GM08714 (cell line): ENCODE results near the gene CDH23.

ENCODE experiments used
- H3K4me3 ChIP-seq: fragments of 200-500 bp; sonication (Bioruptor generic); 2 replicates; pipeline ENCODE4 v1.5.1; 2014; ENCODE audit warnings: mild to moderate bottlenecking, low read length, inconsistent platforms
- ZNF274 ChIP-seq: IDR thresholded peaks from 2 replicates; pipeline ENCODE4 v1.6.1; 2012; ENCODE audit warnings: mild to moderate bottlenecking, low read depth, low read length

The CDH23 gene

DNA sequence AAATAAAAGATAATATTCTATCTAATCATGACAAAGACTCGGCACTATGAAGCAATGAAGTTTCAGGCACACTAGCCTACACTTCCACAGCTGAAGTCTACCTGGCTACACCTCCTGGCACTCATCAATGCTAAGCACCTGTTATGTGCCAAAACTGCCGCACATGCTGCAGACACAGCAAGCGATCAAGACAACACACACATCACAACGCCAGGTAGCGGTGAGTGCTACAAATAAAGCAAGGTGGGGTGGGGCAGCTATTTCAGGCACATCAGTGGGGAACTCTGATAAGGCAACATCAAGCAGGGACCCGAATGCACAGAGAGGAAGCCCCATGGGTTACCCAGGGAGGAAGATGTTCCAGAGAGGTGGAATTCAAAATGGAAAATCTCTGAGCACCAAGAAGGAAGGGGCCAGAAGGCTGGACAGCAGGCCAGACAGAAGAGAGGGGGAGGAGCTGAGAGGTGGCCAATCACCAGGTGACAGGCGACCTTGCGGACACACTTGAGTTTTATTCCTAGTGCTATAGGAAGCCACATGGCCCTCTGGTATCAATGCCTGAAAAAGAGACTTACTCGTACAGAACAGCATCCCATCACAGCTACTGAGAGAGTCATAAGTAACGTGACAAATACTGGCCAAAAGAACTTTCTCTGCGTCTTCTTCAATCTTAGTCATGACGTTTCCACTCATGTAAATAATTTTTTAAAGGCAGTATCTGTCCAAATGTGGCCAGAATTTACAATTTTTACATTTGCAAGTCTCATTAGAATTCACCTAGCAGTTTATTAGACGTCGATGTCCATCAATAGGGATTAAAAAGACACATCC is 446.4 kb downstream of the CDH23 start:
- TF ChIP-seq ZNF274: no peak
- no peak overlapping the region for H3K4me3 ChIP-seq

DNA sequence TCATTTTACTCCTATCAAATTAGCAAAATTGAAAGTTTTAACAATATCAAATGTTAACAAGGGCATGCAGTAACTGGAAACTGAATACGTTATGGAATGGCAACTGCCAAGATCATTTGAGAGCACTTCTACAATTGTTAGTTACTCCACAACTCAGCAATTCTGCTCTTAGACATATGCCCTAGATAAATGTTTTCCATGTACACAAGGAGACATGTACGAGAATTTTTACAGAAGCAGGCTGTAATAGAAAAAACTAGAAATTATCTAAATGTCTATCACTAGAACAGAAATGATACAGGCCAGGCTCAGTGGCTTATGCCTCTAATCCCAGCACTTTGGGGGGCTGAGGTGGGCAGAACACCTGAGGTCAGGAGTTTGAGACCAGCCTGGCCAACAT is 447.4 kb downstream of the CDH23 start:
- H3K4me3 ChIP-seq: no peak overlapping the region
- no peak for TF ChIP-seq ZNF274

DNA sequence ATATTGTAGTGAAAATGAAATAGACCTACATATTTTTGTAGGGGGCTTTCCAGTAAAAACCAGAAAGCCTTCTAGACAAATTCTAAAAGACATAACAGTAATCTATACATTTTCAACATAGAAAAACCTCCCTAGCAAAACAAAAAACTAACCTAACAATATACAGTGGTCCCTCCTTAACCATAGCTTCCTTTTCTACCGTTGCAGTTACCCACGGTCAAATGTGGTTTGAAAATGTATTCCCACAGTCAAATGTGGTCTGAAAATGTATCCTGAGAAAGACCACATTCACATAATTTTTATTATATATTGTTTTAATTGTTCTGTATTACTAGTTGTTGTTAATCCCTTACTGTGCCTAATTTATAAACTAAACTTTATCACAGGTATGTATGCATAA is 448.0 kb downstream of the CDH23 start:
- no peak for TF ChIP-seq ZNF274
- no peak overlapping the region for H3K4me3 ChIP-seq

DNA sequence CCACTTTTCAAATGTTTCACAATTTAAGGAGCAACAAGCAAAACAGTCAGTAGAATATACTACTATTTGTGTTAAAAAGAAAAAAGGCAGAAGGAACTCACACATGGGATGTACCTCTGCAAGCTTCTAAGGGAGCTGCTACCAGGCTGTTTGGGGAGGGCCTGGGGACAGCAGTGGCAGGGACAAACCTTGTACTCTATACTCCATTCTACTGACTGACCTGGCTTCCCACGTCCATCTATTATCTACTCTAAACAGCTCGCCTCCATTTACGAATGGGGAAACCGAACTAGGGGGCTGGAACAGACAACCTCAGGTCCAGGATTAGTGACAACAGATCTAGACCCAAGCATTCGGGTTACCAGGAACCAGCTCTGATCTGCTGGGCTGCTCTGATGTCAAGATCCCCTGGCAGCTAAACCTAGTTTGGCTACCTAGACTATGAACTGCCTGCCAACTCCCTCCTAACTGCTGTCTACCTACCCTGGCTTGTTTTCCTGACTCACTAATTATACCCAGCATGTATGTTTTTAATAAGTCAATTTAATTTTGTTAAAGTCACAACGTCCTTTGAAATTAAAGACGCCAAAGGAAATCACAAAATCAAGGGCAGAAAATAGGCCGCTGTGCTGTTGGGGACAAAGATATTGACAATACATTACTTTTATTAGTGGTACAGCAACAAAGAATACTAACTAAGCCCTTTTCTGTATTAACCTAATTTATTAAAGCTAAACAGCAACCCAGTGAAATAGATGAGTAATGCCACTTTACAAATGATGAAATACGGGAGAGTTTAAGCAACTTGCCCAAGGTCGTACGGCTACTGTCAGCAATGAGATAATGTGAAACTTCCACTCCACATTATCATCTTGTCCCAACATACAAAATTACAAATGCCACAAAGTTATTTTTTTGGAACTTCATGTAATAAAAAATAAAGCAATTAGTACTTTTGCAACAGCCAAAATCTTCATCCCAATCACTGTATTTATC is 449.0 kb downstream of the CDH23 start:
- no peak for TF ChIP-seq ZNF274
- H3K4me3 ChIP-seq: no peak overlapping the region

DNA sequence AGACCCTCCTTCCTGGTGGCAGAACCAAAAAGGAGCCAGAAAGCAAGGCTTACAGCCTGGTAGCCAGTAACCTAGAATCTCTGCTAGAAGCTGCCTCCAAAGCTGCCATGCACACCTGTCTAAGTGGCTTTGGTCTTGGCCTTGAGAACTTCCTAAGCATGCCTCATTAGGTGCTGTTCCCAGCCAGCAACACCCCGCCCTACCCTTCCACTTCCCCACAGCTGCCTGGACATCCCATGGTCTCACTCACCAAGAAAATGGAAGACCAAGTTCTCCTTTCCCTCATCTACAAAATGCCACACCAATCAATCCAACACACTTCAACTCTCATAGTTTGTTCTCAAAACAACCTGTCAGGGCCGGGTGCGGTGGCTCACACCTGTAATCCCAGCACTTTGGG is 450.1 kb downstream of the CDH23 start:
- no peak overlapping the region for H3K4me3 ChIP-seq
- no peak for TF ChIP-seq ZNF274

DNA sequence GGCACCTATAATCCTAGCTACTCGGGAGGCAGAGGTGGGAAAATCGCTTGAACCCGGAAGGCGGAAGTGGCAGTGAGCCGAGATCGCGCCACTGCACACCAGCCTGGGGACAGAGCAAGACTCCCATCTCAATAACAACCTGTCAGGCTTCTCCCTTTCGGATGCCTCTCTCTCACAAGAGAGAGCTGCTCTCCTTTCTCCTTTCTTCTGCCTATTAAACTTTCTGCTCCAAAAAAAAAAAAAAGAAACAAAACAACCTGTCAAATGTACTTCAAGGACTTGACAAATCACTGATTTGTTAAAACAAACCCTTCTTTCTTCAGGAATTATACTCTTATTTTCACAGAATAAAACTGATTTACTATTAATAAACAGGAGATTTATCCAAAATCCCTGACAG is 450.7 kb downstream of the CDH23 start:
- no peak for TF ChIP-seq ZNF274
- H3K4me3 ChIP-seq: no peak overlapping the region

DNA sequence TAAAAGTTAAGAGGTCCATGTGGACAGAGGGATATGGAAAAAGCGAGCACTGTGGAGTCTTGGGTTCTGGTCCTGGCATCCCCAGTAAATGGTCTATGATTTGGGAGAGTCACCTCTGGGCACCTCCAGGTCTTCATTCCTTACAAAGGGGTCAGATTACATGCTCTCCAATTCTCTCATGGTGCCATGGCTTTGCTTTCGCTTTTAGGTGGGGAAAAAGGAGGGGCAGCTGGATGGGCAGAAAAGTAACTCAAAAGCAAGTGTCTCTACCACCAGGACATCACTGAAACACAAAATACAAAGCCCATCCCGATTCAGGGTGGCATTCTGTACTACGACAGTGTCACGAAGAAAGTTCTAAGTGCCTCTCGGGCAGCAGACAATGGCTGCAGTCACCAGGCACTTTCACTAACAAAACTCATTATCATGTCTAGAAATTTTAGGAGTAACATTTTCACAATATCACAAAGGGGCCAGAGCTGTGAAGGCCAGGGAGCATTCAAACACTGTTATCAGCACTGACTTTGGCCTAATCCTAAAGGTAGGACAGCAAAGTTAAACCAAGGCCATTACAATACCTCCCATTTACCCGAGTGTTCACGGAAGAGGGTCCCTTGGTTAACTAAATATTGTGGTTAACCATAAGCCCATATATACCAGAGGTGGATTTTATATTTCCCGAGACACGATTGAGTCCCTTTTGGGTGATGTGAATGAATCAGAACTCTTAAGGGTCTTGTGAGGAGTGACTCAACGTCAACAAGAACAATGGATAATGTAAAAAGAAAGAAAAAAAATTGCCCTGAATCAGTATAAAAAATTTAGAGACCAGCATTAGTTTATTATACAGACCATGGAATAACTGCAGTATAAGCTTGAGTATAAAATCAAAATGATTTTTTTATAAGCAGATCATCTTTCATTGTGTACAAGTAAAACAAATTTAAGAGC is 451.9 kb downstream of the CDH23 start:
- no peak for TF ChIP-seq ZNF274
- no peak overlapping the region for H3K4me3 ChIP-seq

DNA sequence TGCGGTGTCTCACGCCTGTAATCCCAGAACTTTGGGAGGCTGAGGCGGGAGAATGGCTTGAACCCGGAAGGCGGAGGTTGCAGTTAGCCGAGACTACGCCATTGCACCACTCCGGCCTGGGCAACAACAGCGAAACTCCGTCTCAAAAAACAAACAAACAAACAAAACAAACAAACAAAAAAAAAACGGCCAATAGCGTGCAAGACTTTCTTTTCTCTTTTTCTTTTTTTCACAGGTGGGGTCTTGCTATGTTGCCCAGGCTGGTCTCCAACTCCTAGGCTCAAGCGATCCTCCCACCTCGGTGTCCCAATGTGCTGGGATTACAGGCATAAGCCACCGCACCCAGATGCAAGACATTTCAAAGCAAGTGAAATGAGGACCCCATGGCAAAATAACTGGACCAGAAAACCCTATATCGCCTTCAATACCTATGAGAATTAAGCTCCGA is 452.8 kb downstream of the CDH23 start:
- peak overlapping the region; percentile 38; the same call in 1 of the 2 replicates for H3K4me3 ChIP-seq
- TF ChIP-seq ZNF274: no peak

DNA sequence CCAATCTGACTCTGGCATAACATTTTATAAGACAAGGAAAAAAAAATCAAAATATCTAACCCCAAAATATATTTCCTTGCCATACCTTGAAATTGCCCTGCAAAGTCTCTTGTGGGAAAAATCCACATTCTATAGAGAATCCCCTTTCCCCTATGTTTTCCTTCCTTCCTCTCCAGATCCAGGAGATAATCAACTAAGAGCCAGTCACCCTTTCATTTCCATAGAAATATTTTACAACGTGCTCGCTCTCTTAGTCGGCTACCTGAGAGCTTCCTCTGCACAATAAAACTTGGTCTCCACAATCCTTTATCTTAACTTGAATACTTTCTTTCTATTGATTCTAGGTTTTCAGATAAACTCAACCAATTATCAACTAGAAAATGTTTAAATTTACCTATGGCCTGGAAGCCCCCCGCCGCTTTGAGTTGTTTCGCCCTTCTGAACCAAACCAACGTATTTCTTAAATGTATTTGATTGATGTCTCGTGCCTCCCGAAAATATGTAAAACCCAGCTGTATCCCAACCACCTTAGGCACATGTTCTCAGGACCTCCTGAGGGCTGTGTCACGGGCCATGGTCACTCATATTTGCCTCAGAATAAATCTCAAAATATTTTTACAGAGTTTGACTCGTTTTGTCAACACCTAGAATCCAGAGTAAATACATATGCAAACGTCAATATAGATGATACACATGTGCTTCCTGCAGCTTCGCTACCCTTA is 453.5 kb downstream of the CDH23 start:
- peak overlapping the region; percentile 98 for H3K4me3 ChIP-seq
- TF ChIP-seq ZNF274: no peak

DNA sequence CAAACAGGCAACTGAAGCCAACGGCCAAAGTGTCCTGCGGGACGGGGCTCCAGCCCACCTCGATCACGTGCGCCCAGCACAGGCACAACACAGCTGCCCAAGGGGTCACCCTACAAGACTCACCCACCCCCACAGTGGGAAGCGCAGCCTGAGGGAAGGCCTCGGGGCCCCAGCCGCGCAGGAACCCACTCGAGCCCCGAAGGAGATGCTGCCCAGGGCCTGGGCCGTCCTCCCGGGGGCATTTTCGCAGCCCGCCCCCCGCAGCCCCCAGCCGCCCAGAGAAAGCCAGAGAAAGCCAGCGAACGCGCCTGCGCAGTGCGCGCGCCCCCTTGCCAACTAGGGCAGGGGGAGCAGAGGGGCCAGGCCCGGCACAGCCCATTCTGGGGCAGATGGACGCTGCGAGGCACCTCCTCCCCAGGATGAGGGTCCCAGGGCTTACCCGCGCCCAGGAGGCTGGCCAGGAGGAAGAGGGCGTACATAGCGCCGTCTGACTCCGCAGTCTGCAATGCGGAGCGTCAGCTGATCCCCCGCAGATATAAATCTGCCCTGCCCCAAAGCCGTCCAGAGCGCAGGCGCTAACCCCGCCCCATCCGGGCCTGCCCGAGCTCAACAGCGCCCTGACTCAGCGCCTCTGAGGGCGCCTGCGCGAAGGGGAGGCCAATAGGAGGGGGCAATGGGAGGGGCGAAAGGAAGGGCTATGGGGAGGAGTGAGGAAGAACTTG is 454.2 kb downstream of the CDH23 start, which contains the start of gene PSAP:
PSAP (minus strand) TSS at position 509 of the 722 bp plus-strand sequence; CDS start at position 479, 30 bp downstream.
- TF ChIP-seq ZNF274: no peak
- H3K4me3 ChIP-seq: peak within 1 kb of the TSS; percentile 98

DNA sequence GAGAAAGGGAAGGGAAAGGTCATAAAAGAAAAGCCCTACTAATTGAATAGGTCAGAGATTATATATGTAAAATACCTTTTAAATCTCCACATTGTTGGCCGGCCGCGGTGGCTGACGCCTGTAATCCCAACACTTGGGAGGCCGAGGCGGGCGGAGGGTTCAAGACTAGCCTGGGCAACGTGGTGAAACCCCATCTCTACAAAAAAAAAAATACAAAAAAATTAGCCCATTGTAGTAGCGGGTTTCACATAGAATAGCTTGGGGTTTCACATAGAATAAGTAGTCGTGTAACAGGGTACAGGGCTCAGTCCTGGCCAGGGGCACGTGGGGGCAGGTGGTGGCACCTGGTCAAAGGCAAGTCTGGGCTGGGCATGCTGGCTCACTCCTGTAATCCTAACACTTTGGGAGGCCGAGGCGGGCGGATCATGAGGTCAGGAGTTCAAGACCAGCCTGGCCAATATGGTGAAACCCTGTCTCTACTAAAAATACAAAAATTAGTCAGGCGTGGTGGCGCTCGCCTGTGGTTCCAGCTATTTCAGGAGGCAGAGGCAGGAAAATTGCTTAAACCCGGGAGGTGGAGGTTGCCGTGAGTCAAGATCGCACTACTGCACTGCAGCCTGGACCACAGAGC is 454.9 kb downstream of the CDH23 start:
- peak overlapping the region; percentile 32; the same call in 1 of the 2 replicates for H3K4me3 ChIP-seq
